GM15510 (cell line): ENCODE results near the gene SCGB1D1.

Experiments used
- POLR2A ChIP-seq: IDR thresholded peaks from 3 replicates; pipeline ENCODE4 v1.6.1; 2011; ENCODE audit warnings: borderline replicate concordance; ENCODE audit not compliant: insufficient read length; ENCODE audit errors: extremely low read depth

SCGB1D1 gene

DNA sequence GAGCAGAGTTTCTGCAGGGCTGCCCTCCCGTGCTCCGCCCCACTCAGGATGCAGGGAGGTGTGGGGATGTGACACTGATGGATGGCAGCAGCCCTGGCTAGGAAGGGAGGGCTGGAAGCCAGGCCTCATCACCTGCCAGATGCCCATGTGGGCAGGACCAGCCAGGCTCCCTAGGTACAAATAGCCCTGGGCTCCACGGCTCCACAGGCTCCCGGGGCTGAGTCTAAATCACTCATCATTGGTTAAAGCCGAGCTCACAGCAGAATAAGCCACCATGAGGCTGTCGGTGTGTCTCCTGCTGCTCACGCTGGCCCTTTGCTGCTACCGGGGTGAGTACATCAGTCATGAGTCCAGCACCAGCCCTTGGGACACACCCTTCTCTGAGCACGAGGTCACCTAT lies at the start of gene SCGB1D1:
TSS of gene SCGB1D1 (plus strand) at position 206 of the 400 bp plus-strand sequence. CDS start at position 275, 69 bp downstream.
- TF ChIP-seq POLR2A, result no peak

- no peak for TF ChIP-seq POLR2A
Measured at GRCh38 chr11:62140304-62141110, 49.5 kb upstream of the SCGB1D1 start.

DNA sequence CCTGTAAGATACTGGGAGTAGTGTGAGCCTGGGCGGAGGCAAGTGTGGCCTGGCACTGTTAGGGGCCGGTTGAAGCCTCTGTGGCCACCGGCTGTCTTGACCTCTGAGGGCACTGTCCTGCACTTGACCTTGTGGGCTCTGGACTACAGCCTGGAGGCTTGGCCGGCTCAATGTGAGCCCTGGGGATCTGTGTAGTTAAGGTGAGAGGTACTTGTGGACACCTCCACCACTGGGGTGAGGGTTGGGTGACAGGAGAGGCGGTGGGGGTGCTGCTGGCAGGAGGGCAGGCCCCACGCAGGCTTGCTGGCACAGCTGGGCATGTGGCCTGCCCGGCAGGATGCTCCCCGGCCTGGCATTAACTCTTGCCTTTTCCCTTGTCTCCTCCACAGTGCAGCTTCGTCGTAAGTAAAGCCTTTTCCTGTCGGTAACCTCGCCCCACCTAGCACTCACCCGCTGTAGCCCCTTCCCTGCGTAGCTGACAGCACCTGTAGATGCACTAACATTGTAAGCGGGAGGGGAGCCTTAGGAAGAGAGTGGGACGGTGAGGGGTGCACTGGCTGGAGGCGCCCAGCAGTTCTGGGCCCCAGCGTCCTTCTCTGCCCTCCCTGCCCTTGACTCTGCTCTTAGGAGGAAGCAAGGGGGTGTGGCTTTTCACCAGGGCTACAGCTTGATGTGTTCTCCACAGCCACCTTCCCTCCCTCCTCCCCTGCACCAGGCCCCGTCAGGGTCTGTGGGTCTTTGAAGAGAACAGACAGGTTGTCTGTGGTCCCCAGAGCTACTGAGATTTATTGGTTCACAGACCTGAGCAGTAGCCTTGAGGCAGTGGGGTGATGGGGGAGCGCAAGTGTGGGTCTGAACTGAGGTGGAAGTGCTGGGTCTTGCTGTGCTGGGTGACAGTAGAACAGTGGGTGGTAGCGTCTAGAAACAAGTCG lies 48.6 kb upstream of the SCGB1D1 start:
- no peak for TF ChIP-seq POLR2A

- no peak for TF ChIP-seq POLR2A
Measured at GRCh38 chr11:62142043-62142375, 48.0 kb upstream of the SCGB1D1 start.

GRCh38 chr11:62142921-62143320 lies 47.1 kb upstream of the SCGB1D1 start:
- TF ChIP-seq POLR2A, result no peak

DNA sequence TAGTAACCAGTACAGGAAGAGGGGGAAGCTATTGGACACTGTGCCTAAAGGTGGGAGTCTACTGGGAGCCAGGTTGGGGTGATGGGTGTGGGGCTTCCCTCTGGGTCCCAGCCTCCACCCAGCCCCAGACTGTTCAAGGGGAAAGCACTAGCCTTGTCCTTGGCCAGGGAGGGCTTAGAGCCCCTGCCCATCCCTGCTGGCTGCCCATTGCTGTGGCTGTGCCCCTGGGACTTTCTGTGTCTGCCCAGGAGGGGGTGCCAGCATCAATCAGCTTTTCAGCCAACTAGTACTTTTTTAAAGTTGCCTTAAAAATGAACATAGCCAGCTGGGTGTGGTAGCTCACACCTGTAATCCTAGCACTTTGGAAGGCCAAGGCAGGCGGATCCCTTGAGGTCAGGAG lies 46.3 kb upstream of the SCGB1D1 start:
- no peak for TF ChIP-seq POLR2A

DNA sequence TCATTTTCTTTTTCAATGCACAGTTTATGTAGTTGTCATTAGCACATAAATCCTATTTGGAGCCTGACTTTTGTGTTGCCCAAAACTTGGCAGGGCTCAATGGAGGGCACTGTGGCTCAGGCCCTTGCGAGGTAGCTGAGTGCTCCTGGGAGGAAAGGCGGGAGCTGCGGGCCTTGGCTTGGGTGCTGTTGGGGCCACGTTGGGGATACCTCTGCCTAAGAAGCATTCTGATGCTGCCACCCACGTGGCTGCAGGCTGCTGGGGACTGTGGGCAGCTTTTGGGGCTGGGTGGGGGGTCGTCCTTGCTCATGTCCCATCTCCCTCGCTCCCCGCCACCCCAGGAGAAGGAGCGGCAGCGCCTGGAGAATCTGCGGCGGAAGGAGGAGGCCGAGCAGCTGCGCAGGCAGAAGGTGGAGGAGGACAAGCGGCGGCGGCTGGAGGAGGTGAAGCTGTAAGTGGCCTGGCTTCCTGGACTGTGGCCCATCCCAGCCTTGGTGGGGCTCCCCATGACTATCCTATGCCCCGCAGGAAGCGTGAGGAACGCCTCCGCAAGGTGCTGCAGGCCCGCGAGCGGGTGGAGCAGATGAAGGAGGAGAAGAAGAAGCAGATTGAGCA lies 45.3 kb upstream of the SCGB1D1 start:
- TF ChIP-seq POLR2A, result no peak

- TF ChIP-seq POLR2A, result no peak
Measured at GRCh38 chr11:62145261-62145871, 44.6 kb upstream of the SCGB1D1 start.

DNA sequence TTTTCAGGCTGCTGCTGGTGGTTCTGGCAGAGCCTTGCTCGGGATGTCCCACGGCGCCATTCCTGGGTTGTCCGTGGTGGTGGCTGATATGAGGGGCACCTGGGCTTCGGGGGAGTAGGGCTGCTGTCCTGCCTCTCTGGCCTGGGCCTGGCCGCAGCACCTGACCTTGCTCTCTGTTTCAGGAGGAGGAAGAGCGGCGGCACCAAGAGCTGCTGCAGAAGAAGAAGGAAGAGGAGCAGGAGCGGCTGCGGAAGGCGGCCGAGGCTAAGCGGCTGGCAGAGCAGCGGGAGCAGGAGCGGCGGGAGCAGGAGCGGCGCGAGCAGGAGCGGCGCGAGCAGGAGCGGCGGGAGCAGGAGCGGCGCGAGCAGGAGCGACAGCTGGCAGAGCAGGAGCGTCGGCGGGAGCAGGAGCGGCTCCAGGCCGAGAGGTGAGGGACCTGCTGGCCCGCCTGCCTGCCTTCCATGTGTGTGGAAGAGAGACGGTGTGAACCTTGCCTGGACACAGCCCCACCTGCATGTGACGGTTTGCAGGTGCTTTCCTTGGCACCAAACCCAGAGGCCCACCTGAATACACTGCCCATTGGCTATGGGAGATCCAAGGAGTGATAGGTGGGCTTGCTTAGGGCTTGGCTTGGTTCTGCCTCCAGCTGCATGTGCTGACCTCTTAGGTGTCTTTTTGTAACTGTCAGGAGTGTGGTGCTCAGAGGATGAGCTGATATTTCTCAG lies 43.4 kb upstream of the SCGB1D1 start:
- TF ChIP-seq POLR2A, result no peak

GRCh38 chr11:62147545-62147944 lies 42.5 kb upstream of the SCGB1D1 start:
- TF ChIP-seq POLR2A, result no peak

GRCh38 chr11:62148271-62148980 lies 41.6 kb upstream of the SCGB1D1 start:
- no peak for TF ChIP-seq POLR2A

- TF ChIP-seq POLR2A, result no peak
Measured at GRCh38 chr11:62149986-62150886, 39.8 kb upstream of the SCGB1D1 start.
